ENCODE results near the gene CYP4F8.
"Not testable (repeated sequence)": the region's sequence is repeated elsewhere in the genome, so short reads cannot be mapped to it uniquely, and the experiment has no call there.

Gene CYP4F8

GRCh38 chr19:15679089-15679488, 64.1 kb downstream of the CYP4F8 start:
- TF ChIP-seq, protein P1, sequence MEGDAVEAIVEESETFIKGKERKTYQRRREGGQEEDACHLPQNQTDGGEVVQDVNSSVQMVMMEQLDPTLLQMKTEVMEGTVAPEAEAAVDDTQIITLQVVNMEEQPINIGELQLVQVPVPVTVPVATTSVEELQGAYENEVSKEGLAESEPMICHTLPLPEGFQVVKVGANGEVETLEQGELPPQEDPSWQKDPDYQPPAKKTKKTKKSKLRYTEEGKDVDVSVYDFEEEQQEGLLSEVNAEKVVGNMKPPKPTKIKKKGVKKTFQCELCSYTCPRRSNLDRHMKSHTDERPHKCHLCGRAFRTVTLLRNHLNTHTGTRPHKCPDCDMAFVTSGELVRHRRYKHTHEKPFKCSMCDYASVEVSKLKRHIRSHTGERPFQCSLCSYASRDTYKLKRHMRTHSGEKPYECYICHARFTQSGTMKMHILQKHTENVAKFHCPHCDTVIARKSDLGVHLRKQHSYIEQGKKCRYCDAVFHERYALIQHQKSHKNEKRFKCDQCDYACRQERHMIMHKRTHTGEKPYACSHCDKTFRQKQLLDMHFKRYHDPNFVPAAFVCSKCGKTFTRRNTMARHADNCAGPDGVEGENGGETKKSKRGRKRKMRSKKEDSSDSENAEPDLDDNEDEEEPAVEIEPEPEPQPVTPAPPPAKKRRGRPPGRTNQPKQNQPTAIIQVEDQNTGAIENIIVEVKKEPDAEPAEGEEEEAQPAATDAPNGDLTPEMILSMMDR (IDR thresholded peaks at IDR 0.05; ENCODE audit: borderline replicate concordance, extremely low read depth, low read length, poor library complexity, severe bottlenecking) = no peak
- TF ChIP-seq EZH2 (IDR thresholded peaks at IDR 0.05; ENCODE audit: borderline replicate concordance, low read depth, low read length, severe bottlenecking) = no peak
- Histone ChIP-seq H3K79me2 (ENCODE audit: insufficient read depth, low read length) (no peaks in the 10 kb centered on the region), H3K9ac (ENCODE audit: low read depth, low read length) (no peak overlapping the region), H3K9me3 (ENCODE audit: insufficient read depth, low read length, severe bottlenecking) (no peaks in the 10 kb centered on the region), H4K20me1 (ENCODE audit: insufficient read depth, low read length) (no peaks in the 10 kb centered on the region), H3K36me3 (ENCODE audit: insufficient read depth, low read length) (no peaks in the 10 kb centered on the region), H3K4me3 (ENCODE audit: low read depth in 1 of 2, low read length in 2 of 2) (no peak overlapping the region), H3K27ac (ENCODE audit: low read length) (no peak overlapping the region), H2AFZ (ENCODE audit: low read depth, low read length) (no peak overlapping the region), H3K4me2 (ENCODE audit: insufficient read depth, low read length) (no peak overlapping the region), H3K4me1 (ENCODE audit: insufficient read depth, low read length) (no peaks in the 10 kb centered on the region), H3K27me3 (ENCODE audit: insufficient read depth, low read length, poor library complexity) (no peaks in the 10 kb centered on the region)
- ATAC-seq (ENCODE audit: insufficient read depth, low read depth) = no peak
- DNase-seq = no peak

GRCh38 chr19:15679865-15680264, 64.8 kb downstream of the CYP4F8 start:
- ATAC-seq (ENCODE audit: insufficient read depth, low read depth); H3K9ac ChIP-seq (ENCODE audit: low read depth, low read length); H3K27ac ChIP-seq (ENCODE audit: low read length); H3K36me3 ChIP-seq (ENCODE audit: insufficient read depth, low read length); H3K4me3 ChIP-seq (ENCODE audit: low read depth in 1 of 2, low read length in 2 of 2); H3K9me3 ChIP-seq (ENCODE audit: insufficient read depth, low read length, severe bottlenecking); H3K79me2 ChIP-seq (ENCODE audit: insufficient read depth, low read length); H2AFZ ChIP-seq (ENCODE audit: low read depth, low read length); H3K4me1 ChIP-seq (ENCODE audit: insufficient read depth, low read length); H3K27me3 ChIP-seq (ENCODE audit: insufficient read depth, low read length, poor library complexity); H3K4me2 ChIP-seq (ENCODE audit: insufficient read depth, low read length); DNase-seq; H4K20me1 ChIP-seq (ENCODE audit: insufficient read depth, low read length): not testable (repeated sequence)
